Smooth muscle cell (in vitro differentiated cells): ENCODE measurements around the gene NUDCD3. TPM values are rescaled to one million over a fixed set of nuclear protein-coding genes. Genes with fewer than 3 reads are reported as not detected.

Experiments used
- DNase-seq: peaks from one replicate; lab custom pipeline; 2025; ENCODE audit not compliant: unreplicated experiment; lab: John Stamatoyannopoulos, UW
- H2AFZ ChIP-seq: fragments of 200-600 bp; sonication (generic); 2 replicates; pipeline ENCODE4 v1.6.0; 2016; ENCODE audit warnings: antibody characterized with exemption, low read depth, mild to moderate bottlenecking
- H3F3A ChIP-seq: fragments of 200-600 bp; sonication (generic); 2 replicates; pipeline ENCODE4 v1.6.0; 2017; ENCODE audit warnings: antibody characterized with exemption, low read depth
- H3K27ac ChIP-seq: fragments of 200-600 bp; sonication (generic); 2 replicates; pipeline ENCODE4 v1.5.1; 2016; ENCODE audit warnings: low read depth, mild to moderate bottlenecking
- H3K27me3 ChIP-seq: fragments of 200-600 bp; sonication (generic); 2 replicates; pipeline ENCODE4 v1.6.1; 2016; ENCODE audit warnings: low read depth, mild to moderate bottlenecking
- H3K36me3 ChIP-seq: fragments of 200-600 bp; sonication (generic); 2 replicates; pipeline ENCODE4 v1.5.1; 2016; ENCODE audit warnings: low read depth
- H3K4me1 ChIP-seq: fragments of 200-600 bp; sonication (generic); 2 replicates; pipeline ENCODE4 v1.5.1; 2016; ENCODE audit warnings: low read depth
- H3K4me2 ChIP-seq: fragments of 200-600 bp; sonication (generic); 2 replicates; pipeline ENCODE4 v1.6.0; 2016; ENCODE audit warnings: mild to moderate bottlenecking
- H3K4me3 ChIP-seq: fragments of 200-600 bp; sonication (generic); 2 replicates; pipeline ENCODE4 v1.5.1; 2016; ENCODE audit warnings: mild to moderate bottlenecking
- H3K79me2 ChIP-seq: fragments of 200-600 bp; sonication (generic); 2 replicates; pipeline ENCODE4 v1.6.0; 2016; ENCODE audit warnings: low read depth, mild to moderate bottlenecking
- H3K9ac ChIP-seq: fragments of 200-600 bp; sonication (generic); 2 replicates; pipeline ENCODE4 v1.6.0; 2016; ENCODE audit warnings: low read depth
- H3K9me3 ChIP-seq: fragments of 200-600 bp; sonication (generic); replicated peaks from 2 replicates; pipeline ENCODE4 v1.5.1; 2016; ENCODE audit warnings: low read depth
- H4K20me1 ChIP-seq: fragments of 200-600 bp; sonication (generic); 2 replicates; pipeline ENCODE4 v1.6.0; 2016; ENCODE audit warnings: low read depth
- WGBS: methylation state at CpG from one replicate; pipeline ENCODE4 v1.1.7; 2016; ENCODE audit warnings: low lambda C conversion rate; 5-methylcytosine and 5-hydroxymethylcytosine counted together
- polyA plus RNA-seq: library from polyadenylated mRNA; unstranded; fragments of >200 nt; fragmentation: Nextera tagmentation; extraction: Ambion mirVana; gene quantifications from 2 replicates; pipeline ENCODE4 v1.2.1, GENCODE V29; 2016
- total RNA-seq: library from RNA; depleted of rRNA; stranded (reverse); fragments of >200 nt; gene quantifications from 2 replicates; pipeline ENCODE4 v1.2.3, GENCODE V29; 2014
- TF ChIP-seq, protein P1 (sequence below): fragments of 200-600 bp; sonication (generic); IDR thresholded peaks from 2 replicates; pipeline ENCODE4 v1.5.1; 2017; ENCODE audit warnings: borderline replicate concordance, mild to moderate bottlenecking, antibody characterized with exemption; ENCODE audit not compliant: insufficient read depth, poor library complexity, severe bottlenecking

The NUDCD3 gene
- total and polyA plus RNA-seq, 2 experiments from 2014 or later: 32.2 to 56.3 TPM

DNA sequence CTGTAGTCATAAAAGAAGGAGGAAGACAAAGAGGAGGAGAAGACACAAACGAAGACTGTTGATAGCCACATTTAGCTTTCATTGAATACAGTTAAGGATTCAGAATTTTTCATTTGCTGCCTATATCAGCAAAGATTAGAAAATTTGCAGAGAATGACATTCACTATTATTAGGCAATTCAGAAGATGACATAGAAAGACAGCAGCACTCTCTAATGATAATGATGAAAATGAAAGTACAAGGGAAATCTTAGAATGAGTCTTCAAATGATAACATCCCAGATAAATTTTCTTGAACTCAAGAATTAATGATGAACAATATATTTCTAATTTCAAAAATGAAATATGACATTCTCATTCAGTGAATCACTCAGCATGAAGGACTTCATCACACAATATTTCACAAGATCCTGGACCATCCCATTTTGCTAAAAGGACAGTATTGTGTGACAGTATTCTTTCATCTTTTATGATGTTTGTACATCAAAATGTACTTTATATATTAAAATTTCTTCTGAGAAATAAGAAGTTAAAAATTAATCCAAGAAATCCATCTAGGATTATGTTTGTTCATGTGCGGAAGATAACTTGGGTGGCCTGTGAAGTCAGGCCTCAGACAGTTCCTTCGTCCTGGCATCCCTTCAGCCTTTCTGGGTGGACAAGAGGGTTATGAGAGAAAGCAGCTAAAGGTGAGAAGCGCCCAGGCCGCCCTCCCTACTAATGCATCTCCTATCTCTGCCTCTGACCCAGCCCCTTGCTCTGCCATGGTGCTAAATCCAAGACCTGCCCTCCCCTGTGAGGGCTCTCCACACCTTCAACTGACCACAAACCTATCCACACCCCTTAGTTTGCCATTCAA is 117.7 kb downstream of the NUDCD3 start:
- DNase-seq: no peak
- no peaks in the 10 kb centered on the region for H3F3A ChIP-seq
- H3K4me2 ChIP-seq: no peak overlapping the region
- H3K9ac ChIP-seq: no peak overlapping the region
- peaks cover 27% of the 10 kb centered on the region for H3K27me3 ChIP-seq
- H3K9me3 ChIP-seq: no peaks in the 10 kb centered on the region
- no peak overlapping the region for H3K4me3 ChIP-seq
- H3K4me1 ChIP-seq: no peaks in the 10 kb centered on the region
- no peaks in the 10 kb centered on the region for H4K20me1 ChIP-seq
- H3K36me3 ChIP-seq: no peaks in the 10 kb centered on the region
- no peak overlapping the region for H3K27ac ChIP-seq
- no peak overlapping the region for H2AFZ ChIP-seq
- 86% methylated on average over 5 of the region's 5 CpGs for WGBS
- no peaks in the 10 kb centered on the region for H3K79me2 ChIP-seq
- TF ChIP-seq, protein P1, sequence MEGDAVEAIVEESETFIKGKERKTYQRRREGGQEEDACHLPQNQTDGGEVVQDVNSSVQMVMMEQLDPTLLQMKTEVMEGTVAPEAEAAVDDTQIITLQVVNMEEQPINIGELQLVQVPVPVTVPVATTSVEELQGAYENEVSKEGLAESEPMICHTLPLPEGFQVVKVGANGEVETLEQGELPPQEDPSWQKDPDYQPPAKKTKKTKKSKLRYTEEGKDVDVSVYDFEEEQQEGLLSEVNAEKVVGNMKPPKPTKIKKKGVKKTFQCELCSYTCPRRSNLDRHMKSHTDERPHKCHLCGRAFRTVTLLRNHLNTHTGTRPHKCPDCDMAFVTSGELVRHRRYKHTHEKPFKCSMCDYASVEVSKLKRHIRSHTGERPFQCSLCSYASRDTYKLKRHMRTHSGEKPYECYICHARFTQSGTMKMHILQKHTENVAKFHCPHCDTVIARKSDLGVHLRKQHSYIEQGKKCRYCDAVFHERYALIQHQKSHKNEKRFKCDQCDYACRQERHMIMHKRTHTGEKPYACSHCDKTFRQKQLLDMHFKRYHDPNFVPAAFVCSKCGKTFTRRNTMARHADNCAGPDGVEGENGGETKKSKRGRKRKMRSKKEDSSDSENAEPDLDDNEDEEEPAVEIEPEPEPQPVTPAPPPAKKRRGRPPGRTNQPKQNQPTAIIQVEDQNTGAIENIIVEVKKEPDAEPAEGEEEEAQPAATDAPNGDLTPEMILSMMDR: no peak

DNA sequence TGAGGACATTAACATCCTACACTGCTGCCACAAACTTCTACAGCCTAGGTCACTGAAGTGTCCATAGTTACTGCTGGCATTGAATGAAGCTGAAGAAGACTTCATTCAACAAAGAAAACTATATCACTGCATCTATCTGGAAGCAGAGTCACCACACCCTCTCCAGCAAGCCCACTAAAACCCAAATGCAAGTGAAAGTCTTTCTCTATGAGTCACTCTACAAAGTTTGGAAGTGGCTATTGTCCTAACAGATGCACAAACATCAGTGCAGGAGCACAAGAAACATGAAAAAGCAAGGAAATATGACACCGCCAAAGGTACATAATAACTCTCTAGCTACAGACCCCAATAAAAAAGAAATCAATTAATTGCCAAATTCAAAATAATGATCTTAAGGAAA is 121.6 kb downstream of the NUDCD3 start:
- WGBS: 85% methylated on average over 1 of the region's 1 CpG
- Histone ChIP-seq H3K79me2 (no peaks in the 10 kb centered on the region), H3K9me3 (no peaks in the 10 kb centered on the region), H4K20me1 (no peaks in the 10 kb centered on the region), H3K27ac (no peak overlapping the region), H3K9ac (no peak overlapping the region), H3K4me1 (no peaks in the 10 kb centered on the region), H3K36me3 (no peaks in the 10 kb centered on the region), H3F3A (no peaks in the 10 kb centered on the region), H3K4me2 (no peak overlapping the region), H2AFZ (no peak overlapping the region), H3K4me3 (no peak overlapping the region), H3K27me3 (peaks cover 22% of the 10 kb centered on the region)
- TF ChIP-seq, protein P1: no peak
- DNase-seq: no peak

DNA sequence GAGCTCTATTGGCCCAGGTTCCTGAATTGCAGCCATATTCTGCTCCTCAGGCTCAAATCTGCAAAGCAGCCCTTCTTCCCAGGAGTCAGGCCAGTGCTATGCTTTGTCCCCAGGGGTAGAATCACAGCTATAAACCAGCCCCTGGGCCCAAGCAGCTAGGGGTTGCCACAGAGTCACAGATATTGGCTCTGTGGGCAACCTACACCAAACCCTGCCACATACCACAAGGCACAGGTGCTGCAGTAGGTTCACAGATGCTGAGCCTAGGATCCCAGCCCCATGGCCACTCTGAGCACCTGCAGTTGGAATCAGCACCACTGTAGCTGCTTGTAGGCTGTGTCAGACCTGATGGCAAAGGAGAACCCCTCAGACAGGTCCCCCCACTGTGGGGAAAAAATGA is 122.0 kb downstream of the NUDCD3 start:
- H2AFZ ChIP-seq: no peak overlapping the region
- TF ChIP-seq, protein P1: no peak

More for the DNA sequence above, 122.0 kb downstream of the NUDCD3 start:
- no peak overlapping the region for H3K9ac ChIP-seq
- no peaks in the 10 kb centered on the region for H3K36me3 ChIP-seq
- H3F3A ChIP-seq: no peaks in the 10 kb centered on the region
- peaks cover 22% of the 10 kb centered on the region for H3K27me3 ChIP-seq
- no peak overlapping the region for H3K4me2 ChIP-seq
- H3K79me2 ChIP-seq: no peaks in the 10 kb centered on the region
- DNase-seq: no peak
- H3K27ac ChIP-seq: no peak overlapping the region
- H3K4me1 ChIP-seq: no peaks in the 10 kb centered on the region
- no peaks in the 10 kb centered on the region for H4K20me1 ChIP-seq
- H3K9me3 ChIP-seq: no peaks in the 10 kb centered on the region
- no peak overlapping the region for H3K4me3 ChIP-seq
